HuH-7.5 (cell line): Measurements from ENCODE around the gene LIPG.
"Not testable (repeated sequence)": the region's sequence is repeated elsewhere in the genome, so short reads cannot be mapped to it uniquely, and the experiment has no call there.

Source experiments
- DNase-seq: peaks from one replicate; pipeline ENCODE4 v3.0.0; 2011; ENCODE audit warnings: low spot score

Gene LIPG

GRCh38 chr18:49546719-49547273 is 15.1 kb upstream of the LIPG start:
- no peak for DNase-seq

- no peak for DNase-seq
These were observed 14.2 kb upstream of the LIPG start for GRCh38 chr18:49547701-49548100.

GRCh38 chr18:49548229-49548636 is 13.6 kb upstream of the LIPG start:
- DNase-seq = no peak

- DNase-seq = no peak
These were observed 11.1 kb upstream of the LIPG start for GRCh38 chr18:49550621-49551339.

GRCh38 chr18:49553003-49553402 is 8.9 kb upstream of the LIPG start:
- DNase-seq = no peak

GRCh38 chr18:49555641-49556040 is 6.2 kb upstream of the LIPG start:
- no peak for DNase-seq

- DNase-seq = no peak
These were observed 3.5 kb upstream of the LIPG start for GRCh38 chr18:49558356-49558755.

GRCh38 chr18:49559326-49559931 is 2.4 kb upstream of the LIPG start:
- not testable (repeated sequence) for DNase-seq

- DNase-seq = no peak
These were observed 1.6 kb upstream of the LIPG start for GRCh38 chr18:49560277-49560623.

- no peak for DNase-seq
These were observed 1.1 kb upstream of the LIPG start for GRCh38 chr18:49560624-49561288.

GRCh38 chr18:49562481-49563129 is 748 bp downstream of the LIPG start:
- DNase-seq = no peak

GRCh38 chr18:49563130-49563540 is 1.3 kb downstream of the LIPG start:
- no peak for DNase-seq

GRCh38 chr18:49563701-49564517 is 2.1 kb downstream of the LIPG start:
- DNase-seq = no peak

- no peak for DNase-seq
These were observed 2.6 kb downstream of the LIPG start for GRCh38 chr18:49564518-49564834.

- no peak for DNase-seq
These were observed 3.2 kb downstream of the LIPG start for GRCh38 chr18:49565101-49565500.

- DNase-seq = no peak
These were observed 3.8 kb downstream of the LIPG start for GRCh38 chr18:49565612-49566011.

- DNase-seq = no peak
These were observed 4.4 kb downstream of the LIPG start for GRCh38 chr18:49566217-49566770.

GRCh38 chr18:49566985-49567384 is 5.1 kb downstream of the LIPG start:
- DNase-seq = no peak

GRCh38 chr18:49569724-49570123 is 7.9 kb downstream of the LIPG start:
- DNase-seq = no peak

- DNase-seq = no peak
These were observed 9.0 kb downstream of the LIPG start for GRCh38 chr18:49570836-49571235.

GRCh38 chr18:49572611-49573345 is 10.9 kb downstream of the LIPG start:
- peak; percentile 47 for DNase-seq
